Fibroblast of upper back skin (primary cell): Measurements from ENCODE around the gene RPS18.

Experiments
- DNase-seq: peaks from one replicate; pipeline ENCODE4 v3.0.0-alpha.2; 2013

RPS18 gene

GRCh38 chr6:33292996-33293682 lies 21.3 kb downstream of the RPS18 start:
- no peak for DNase-seq

DNA sequence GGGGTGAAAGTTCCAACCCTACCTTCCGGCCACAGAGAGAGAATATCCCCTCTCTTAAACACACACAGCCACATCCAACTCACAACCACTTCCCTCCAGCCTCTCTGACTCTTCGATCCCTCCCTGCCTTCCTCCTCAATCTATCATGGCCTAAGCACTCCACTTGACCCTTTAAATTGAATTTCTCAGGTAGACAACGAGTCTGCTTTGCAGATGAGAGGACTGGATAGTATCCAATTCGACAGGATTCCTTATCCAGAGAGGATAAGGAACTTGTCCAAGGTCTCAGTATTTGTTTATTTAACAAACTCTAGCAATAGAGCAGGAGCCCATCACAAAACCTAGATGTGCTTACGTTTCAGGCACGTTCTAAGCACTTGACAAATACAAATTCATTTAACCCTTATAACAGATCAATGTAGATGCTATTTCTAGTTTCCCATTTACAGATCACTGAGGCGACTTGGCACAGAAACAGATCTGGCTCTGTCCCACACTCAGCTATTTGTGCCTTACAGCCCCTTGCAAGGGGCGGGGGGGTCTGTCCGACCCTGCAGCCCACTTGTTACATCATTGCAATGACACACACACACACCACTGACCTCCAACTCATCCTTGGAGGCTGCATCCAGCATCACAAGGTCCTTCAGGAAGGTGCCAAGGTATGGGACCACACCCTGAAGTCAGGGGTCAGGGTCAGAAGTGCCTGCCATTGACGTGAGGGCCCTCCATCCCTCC lies 22.4 kb downstream of the RPS18 start:
- DNase-seq: no peak

- no peak for DNase-seq
Observed at GRCh38 chr6:33295621-33296369, 23.9 kb downstream of the RPS18 start.

- no peak for DNase-seq
Observed at GRCh38 chr6:33296797-33297405, 25.0 kb downstream of the RPS18 start.

GRCh38 chr6:33297406-33297955 lies 25.6 kb downstream of the RPS18 start:
- DNase-seq: no peak

GRCh38 chr6:33297956-33298772 lies 26.3 kb downstream of the RPS18 start:
- DNase-seq: peak; percentile 74

DNA sequence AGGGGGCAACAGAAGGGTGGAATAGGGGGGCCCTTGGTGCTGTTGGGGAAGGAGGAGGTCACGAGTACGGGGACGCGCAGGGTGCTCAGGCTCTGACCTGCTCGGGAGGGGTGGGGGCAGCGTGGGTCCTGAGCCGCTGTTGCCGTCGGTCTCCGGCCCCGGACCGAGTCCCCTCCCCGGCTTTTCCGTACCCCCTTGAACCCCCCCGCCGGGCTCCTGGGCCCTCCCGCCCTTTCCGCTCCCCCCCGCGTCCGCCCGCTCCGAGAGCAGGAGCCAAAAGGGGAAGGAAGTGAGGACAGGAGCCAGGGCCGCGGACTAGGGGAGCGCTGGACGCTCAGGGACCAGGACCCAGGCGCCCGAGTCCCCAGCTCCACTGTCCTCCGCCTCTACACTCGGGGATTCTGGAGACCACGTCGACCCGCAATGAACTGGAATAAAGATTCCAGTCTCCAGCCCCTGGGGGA lies 26.9 kb downstream of the RPS18 start, which contains the start of gene RGL2:
Gene RGL2, minus strand, starts transcription at position 170 of the 464 bp plus-strand sequence. CDS start 332 bp downstream, outside the sequence.
- DNase-seq: peak; percentile 57

- peak; percentile 91 for DNase-seq
Observed at GRCh38 chr6:33299237-33299944, 27.5 kb downstream of the RPS18 start.

DNA sequence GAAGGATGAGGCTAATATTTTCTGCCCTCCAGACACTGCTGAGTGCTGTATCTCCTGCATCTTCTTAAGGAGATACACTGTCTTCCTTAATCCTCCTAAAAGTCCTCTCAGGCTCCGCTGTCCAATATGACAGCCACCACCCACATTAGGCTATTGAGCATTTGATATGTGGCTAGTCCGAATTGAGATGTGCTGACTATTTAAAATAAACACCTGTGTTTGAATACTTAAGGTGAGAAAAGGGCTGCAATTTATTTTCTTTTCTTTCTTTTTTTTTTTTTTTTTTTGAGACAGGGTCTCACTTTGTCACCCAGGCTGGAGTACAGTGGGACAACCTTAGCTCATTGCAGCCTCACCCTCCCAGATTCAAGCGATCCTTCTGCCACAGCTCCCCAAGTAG lies 30.0 kb downstream of the RPS18 start:
- no peak for DNase-seq

DNA sequence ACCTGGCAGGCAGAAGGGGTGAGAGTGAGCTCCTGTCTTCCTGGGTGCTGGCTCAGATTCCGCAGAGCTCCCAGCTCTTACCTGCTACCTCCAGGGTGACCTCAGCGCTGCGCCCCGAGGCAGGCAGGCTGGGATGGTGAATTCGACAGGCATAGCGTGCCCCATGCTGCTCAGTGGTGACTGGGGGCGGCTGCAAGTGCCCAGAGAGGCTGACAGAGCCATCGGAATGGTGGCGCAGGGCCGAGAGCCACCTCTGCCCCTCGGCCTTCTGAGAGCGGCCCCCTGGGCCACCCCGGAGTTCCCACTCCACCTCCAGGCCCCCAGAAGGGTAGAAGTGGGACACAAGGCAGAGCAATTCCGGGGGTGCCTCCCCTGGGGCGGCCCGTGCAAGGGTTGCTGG lies 32.3 kb downstream of the RPS18 start:
- DNase-seq: no peak

DNA sequence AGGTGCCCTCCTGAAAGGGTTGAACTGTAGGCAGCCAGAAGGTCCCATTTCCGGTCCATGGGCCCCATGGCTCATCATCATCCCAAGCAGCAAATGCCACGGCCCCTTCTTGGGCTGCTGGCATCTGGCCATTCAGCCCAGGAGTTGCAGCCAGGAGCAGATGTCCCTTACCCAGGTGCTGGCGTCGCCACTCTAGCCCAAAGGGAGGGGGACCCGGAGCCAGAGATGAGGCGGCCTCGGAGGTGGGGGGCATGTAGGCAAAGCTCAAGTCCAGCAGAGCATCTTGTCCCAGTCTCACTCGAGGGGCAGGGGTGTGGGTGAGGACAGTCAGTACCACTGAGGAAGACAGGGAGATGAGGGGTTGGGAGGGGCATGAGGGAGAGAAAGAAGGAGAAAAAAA lies 33.2 kb downstream of the RPS18 start:
- no peak for DNase-seq

- DNase-seq: no peak
Observed at GRCh38 chr6:33306356-33306755, 34.5 kb downstream of the RPS18 start.

DNA sequence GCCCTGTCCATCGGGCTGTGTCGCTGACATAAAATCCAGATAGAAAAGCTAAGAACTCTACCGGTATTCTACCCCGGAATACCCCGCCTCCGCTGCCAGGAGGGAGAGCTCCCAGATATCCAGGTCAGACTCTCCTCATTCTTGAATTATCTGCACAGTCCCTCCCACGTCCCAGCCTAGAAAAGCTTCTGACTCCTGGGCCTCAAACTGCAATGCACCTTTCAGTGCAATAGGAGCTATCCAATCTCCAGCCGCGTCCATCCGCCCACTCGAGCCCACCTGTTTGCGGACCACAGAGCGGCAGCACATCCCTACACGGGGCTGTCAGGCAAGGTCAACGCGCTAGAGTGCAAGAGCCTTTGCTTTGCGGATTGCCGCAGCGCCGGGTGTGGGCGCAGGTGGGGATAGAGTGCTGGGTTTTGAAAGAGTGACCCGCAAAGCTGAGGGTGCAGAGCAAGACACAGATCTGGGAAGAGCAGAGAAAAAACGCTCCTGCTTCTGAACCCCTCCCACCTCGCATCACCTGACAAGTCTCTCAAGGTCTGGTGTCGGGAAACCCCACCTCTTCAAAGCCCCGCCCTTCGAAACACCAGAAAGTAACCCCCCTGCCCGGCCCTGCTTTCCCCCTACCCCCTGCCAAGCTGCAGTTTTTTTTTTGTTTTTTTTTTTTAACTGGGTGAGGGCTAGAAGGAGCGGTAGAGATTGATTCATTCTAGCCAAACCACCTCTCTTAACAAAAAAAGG lies 40.7 kb downstream of the RPS18 start:
- DNase-seq: peak; percentile 55

DNA sequence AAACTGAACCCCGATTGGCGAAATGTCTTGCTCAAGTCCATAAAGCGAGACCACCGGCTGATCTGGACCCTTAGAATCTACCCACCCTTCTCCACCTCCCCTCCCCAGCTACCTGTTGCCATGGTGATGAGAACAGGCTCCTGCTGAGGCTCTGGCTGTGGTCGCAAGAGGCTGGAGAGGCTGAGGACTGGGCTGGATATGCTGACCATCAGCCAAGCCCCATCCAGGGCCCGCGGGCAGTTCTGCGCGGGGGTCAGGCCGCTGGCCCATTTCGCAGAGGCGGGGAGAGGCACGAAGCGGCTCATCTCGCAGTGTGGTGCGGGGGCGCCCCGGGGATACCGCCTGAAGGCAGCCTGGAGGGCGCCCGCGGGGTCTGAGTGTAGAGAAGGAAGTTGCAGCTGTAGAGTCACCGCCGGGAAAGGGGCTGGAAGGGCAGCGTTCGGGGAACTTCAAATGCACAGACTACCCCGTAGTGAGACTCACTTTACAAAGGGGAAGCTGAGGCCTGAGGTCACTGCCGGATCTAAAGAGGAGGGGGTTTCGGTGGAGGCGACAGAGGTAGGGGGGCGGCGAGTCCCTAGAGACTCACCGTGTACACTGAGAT lies 41.3 kb downstream of the RPS18 start:
- no peak for DNase-seq

DNA sequence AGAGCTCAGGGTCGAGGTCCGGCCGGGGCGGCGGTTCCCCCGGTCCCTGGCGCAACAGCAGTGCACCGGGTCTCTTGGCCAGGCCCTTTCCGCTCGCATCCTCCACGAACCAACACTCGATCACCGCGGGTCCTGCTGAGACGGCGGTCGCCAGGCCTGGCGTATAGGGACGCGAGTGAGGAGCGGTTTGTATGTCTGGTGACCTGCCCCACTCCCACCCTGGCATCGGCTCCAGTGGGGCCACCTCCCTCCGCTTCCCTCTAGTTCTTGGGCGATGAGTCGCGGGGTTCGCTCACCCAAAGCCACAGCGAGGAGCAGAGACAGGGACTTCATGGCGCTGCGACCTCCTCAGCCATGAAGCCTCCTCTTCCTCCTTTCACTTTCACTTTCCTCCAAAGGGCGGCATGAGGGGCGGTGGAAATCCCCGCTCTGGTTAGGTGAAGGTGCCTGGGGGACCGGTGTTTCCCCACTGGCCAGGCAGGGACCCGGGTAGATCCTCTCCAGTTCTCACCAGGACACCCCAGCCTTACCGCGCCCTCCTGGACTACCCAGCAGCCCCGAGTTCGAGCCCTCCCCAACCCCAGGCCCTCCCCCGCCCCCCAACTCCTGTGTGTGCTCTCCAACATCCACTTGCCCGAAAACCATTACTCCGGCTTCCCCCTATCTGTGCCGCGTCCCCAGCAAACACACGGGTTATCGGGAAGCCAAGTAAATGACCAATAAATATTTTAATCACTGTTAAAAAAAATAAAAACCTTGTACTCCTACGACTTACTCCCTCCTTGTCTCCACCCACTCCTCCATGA lies 42.0 kb downstream of the RPS18 start, which contains the start of gene TAPBP:
Gene TAPBP, minus strand, starts transcription at position 370 of the 806 bp plus-strand sequence. Its CDS starts 37 bp downstream, at position 333.
- DNase-seq: peak; percentile 50

GRCh38 chr6:33314515-33314942 lies 42.7 kb downstream of the RPS18 start:
- DNase-seq: peak; percentile 60

DNA sequence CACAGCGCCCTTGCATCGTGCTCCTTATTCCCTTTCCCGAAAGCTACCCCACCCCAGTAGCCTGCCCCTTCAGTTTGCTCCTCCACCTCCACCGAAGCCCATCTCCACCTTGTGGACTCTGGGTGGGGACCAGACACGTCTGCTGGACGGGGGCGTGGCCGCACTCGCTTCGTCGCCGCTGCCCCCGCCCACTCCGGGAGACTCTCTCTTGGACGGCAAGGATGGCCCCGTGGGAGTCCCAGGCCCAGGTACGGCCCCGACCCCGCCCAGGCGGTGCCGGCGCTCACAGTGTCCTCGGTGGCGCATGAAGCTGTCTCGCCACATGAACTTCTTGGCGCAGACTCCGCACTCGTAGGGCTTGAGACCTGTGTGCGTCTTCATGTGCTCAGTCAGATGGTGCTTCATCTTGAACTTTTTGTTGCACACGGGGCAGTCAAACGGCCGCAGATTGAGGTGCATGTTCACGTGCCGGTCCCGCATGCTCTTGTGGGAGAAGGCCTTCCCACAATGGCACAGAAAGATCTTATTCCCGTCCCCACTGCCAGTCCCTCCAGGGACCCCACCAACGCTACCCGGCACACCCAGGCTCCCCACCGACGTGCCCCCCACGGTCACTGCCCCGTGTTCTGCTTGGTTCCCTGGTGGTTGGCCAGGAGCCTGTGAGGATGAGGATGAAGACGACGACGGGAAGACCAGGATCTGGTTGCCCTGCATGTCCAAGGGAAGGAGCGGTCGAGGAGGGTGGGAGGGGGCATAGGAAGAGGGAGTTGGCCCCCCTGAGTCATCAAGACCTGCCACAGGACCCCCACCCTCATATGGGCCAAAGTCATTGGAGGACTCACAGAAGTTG lies 43.3 kb downstream of the RPS18 start:
- no peak for DNase-seq
